GM18505 (cell line): Measurements from ENCODE around the gene UBR3.

ENCODE experiments used
- ATAC-seq: cut with Tn5 transposase; IDR thresholded peaks from one replicate; pipeline ENCODE4 v1.9.1; 2021; ENCODE audit not compliant: unreplicated experiment
- POLR2A ChIP-seq: IDR thresholded peaks from 4 replicates; pipeline ENCODE4 v1.6.1; 2011; ENCODE audit warnings: borderline replicate concordance; ENCODE audit not compliant: insufficient read depth, insufficient read length; ENCODE audit errors: extremely low read depth

UBR3 gene

DNA sequence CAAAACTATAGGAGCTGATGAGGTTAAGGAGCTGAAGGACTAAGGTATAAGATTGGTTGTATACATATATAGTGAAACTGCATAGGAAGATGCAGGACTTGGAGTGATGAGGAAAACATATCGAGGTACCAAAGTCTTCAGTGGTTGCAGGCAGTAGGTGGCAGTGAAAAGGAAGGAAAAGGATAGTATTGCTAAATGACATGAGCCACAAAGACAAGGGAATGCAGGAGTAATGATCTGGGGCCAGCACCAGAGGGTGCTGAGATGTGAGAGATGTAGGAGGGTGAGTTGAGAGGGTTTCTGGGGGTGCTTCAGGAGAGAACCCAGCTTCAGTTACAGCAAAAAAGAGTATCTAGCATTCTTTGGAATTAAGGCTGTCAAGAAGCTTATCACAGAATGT lies 178.4 kb downstream of the UBR3 start:
- no peak for TF ChIP-seq POLR2A
- ATAC-seq: no peak

DNA sequence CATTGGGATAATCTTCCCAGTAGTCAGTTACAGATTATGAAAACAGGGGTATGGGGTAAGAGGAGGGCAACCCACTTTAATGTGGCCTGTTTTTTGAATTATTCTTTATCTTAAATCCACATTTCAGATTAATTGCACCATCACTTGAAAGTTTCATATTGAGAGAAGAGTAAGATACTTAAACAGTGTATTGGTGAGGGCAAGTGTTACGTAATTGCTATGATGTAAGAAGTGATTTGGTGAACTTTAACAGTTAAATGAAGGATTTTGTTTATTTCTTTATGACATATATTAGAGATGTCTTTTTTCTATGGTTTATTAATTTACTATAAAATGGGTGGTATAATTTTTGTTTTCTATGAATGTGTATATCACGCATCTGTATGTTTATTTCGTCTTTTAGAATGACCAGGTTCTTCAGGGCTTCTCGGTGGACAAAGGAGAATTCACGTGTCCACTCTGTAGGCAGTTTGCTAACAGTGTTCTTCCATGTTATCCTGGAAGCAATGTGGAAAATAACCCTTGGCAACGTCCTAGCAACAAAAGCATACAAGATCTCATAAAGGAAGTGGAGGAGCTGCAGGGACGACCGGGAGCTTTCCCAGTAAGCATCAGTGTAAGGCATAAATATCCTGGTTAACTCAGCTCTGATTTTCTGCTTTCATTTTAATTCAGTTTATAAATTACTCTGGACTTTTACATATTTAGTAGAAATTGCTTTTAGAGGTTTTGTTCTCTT lies 179.5 kb downstream of the UBR3 start:
- no peak for ATAC-seq

DNA sequence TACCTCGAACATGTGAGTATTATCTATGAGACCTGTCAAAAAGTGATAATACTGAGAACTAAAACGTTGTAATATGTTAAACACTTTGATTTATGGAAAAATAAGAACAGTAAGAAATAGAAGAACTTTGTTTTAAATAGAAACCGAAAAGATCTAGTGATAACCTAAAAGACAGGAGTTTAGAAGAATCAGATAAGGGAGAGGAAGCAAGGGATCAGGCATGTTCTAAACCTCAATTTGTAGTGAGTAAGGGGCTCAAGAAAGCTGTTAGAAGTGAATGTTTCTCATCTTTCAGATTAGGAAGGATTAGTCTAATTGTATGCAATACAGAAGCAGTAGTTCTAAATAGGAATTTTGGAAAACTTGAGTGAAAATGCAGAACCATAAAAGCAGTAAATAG lies 182.0 kb downstream of the UBR3 start:
- ATAC-seq: no peak
- TF ChIP-seq POLR2A: no peak

More for the DNA sequence above, 179.5 kb downstream of the UBR3 start:
- TF ChIP-seq POLR2A: no peak

DNA sequence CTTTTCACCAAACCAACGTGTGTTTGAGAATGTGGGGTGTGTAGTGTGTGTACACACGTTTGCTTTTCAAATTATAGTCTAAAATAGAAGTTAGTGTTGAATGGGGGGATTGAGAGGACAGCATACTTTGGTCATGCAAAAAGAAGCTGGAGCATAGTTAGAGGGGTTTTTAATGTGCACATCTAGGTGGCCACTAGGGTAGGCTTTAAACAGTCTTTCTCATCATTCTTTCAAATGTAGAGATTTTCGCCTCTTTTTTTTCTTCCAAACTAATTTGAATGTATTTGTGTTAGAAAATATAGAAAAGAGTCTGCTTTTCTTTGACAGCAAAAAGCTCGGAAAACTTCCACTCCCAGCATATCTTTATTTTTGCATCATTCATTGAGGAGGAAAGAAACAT lies 185.5 kb downstream of the UBR3 start:
- ATAC-seq: no peak
- TF ChIP-seq POLR2A: no peak

DNA sequence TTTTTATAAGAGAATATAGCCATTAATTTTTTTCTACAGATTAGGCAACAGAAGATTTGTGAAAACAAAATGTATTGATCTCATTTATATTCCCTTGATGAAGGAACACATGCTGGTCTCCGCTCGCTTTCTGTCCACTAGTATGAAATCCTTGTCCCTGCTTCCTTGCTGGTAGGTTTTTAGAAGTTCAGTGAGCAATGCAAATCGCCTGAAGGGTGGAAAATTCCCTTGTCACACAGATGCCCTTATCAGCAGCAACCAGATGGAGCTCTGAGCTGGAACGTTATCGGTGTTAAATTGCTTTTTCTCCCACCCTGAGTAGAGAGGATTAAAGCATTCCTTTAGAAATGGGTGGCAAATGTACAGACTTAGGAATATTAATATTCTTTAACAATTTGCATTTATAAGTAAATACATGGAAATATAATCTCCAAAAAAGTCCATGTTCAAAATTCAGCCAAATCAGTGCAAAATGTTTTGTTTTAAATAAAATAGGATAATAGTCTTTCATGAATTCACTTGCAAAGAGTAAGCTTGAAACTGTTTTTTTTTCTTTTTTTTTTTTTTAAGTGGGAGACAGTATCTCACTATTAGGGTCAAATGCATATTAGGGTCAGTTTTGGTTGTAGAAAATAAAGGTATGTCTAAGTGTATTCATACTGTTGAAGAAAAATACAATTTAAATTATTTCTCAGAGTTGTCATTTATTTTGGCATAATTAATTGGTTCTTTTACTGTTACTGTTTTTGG lies 186.7 kb downstream of the UBR3 start:
- ATAC-seq: no peak
- no peak for TF ChIP-seq POLR2A

DNA sequence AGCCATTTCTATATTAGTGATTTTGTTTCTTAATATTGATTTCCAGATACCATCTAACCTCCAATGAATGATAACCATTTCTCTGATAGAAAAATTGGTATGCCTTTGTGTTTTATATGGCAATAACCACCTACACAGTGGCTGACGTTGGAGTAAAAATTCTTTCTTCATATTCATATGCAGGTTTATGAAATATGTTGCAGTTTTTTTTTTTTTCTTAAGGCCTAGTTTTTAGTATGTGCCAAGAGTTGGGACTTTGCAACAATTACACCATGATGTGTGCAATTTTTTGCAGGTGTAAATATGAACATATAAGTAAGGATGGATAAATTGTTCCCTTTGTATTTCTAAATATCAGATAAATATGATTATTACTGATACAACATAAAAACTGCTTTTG lies 187.5 kb downstream of the UBR3 start:
- ATAC-seq: no peak
- TF ChIP-seq POLR2A: no peak

DNA sequence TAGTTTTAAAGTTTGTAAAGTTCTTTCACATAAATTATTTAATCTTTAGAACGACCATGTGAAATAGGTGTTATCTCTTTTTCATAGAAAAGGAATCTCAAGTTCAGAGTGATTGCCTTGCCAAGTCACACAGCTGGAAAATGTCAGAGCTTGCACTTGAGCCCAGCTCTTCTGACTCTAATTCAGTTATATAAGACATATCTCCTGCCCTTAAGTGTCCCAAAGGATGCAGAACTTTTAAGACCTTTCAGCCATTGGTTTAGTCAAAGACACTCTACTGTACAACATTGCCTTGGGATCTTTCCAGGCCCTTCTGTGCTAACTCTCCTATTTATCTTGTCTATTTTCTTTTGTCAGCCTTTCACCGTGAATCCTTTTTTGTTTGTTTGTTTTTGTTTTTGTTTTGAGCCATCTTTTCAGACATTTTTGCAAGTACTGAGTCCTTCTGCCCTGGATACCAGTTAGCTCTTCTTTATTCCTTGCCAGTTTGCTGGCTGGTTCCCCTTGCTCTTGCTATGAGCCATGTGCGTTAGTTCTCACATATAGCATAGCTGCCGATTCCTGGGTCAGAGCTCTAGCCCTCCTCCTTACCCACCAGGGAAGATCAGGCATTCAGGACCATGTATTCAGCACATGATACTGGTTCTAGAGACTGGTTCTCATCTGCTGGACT lies 190.7 kb downstream of the UBR3 start:
- ATAC-seq: no peak
- TF ChIP-seq POLR2A: no peak

DNA sequence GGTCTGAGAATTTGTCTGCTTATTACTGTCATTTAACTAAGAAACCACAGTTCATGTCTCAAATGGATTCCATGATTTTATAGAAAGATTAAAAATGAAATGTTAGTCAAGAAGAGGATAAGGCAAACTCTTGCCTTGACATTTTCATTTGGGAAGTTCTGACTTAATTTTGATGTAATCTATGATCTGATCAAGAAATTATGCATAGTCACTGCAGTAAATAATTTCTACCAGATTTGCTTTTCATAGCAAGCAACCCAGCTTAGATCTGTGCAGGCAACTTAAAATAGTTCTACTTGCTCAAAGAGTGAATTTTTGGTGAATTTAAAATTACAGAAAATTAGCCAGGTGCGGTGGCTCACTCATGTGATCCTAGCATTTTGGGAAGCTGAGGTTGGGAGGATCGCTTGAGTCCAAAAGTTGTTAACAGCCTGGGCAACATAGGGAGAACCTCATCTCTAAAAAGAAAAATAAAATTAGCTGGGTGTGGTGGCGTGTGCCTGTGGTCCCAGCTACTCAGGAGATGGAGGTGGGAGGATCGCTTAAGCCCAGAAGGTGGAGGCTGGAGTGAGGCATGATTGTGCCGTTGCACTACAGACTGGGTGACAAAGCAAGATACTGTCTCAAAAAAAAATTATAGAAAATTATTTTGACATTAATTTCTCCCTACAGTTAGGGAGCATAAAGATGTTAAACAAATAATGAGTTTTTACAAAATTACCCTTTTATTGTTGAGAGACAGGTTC lies 192.0 kb downstream of the UBR3 start:
- no peak for ATAC-seq
- no peak for TF ChIP-seq POLR2A

DNA sequence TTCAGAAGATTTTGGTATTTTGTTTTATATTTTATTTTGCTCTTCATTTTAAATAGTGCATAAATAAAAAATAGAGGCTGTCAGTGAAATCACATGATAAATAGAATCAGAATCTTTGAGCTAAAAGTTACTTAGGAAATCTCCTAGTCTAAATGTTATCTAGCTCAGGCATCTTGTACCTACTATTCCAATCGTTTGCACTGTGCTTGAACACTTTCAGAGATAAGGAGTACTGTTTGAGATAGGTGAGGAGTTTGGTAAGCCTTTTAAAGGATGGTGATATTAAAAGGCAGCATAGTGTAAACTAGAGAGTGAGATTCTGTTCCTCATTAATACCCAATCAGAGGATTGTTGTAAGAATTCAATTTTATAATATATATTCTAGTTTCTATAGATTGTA lies 193.5 kb downstream of the UBR3 start:
- TF ChIP-seq POLR2A: no peak
- no peak for ATAC-seq

DNA sequence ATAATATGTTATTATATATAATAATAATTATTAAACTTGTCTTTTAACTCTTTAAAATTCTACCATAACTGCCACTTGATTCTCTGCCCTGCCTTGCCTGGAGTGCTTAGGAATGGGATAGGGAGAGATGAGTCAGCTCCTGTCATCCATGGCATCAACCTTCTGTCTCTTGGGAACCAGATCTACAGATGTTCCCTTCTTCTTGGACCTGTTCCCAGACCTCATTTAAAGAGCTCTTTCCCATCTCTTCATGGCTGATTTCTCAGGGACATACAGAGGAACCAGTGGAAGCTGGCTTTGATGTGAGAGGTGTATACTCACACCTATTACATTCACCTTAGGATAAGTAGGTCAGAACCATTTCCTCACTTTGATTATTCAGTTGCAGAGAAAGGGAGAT lies 195.4 kb downstream of the UBR3 start:
- ATAC-seq: no peak
- no peak for TF ChIP-seq POLR2A

DNA sequence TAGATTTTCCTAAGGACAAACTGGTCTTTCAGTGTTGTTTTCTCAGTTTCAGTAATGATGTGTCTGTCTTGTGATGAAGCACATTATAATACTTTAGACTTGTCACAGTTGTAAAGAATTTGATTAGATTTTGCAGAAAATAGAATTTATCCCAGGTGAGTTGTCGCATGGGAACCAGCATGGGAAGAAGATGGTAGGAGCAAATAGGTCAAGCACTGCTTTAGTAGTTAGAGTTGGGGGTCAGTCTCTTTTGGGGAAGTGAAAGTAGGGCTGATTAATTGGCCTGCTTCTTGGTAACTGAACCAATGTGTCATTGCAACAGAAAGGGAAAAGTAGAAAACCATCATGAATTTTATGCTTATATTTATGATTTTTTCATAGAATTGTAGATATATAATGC lies 197.5 kb downstream of the UBR3 start:
- TF ChIP-seq POLR2A: no peak

DNA sequence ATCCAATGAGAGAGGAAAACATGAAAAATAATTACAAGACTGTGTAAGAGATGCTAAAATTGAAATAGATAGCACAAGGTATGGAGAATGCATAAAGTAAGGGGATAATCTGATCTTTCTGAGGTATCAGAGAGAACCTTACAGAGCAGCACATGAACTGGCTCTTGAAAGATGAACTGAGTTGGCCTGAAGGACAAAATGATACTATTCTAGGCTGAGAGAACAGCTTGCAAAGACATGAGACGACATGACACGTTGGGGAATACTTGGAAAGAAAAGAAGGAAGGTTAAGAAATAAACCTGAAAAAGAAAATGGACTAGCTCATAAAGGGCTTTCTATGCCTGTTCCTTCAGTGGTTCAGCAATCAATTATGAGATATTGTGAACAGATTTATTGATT lies 198.0 kb downstream of the UBR3 start:
- TF ChIP-seq POLR2A: no peak
- ATAC-seq: no peak

More for the DNA sequence above, 197.5 kb downstream of the UBR3 start:
- peak; percentile 61 for ATAC-seq

DNA sequence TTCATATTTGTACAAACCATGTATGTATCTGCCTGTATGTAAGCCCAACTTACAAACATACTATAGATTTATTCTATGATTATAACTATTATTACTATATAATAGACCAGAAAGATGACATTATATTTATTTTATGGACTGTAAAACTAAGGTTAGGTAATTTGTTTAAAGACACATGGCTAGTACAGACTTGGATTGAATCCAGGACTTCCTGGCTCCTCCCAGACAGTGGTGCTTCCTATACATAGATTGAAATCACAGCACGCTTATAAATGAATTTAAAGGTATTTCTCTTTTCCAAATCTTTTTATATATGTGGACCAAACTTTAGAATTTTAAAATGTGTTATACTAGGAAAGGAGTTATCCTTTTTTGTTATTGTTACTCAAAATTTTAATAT lies 199.1 kb downstream of the UBR3 start:
- no peak for TF ChIP-seq POLR2A
- no peak for ATAC-seq

DNA sequence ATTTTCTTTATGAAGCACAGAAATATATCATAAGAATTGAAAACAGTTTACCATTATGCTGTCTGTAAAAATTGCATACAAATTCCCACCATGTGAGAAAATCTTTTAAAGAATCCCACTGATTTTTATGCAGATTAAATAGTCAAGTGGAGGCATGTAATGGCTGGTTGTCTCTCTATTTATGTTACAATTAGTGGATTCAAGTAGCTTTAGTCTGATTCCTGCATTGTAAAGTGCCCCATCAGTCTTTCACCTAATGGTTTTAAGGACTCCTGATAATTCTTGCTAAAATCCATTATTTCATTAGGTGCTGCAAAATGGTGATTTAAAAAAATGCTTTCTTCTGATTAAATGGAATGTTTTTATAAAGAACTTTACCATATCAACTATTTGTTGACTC lies 202.3 kb downstream of the UBR3 start:
- no peak for ATAC-seq
- no peak for TF ChIP-seq POLR2A

DNA sequence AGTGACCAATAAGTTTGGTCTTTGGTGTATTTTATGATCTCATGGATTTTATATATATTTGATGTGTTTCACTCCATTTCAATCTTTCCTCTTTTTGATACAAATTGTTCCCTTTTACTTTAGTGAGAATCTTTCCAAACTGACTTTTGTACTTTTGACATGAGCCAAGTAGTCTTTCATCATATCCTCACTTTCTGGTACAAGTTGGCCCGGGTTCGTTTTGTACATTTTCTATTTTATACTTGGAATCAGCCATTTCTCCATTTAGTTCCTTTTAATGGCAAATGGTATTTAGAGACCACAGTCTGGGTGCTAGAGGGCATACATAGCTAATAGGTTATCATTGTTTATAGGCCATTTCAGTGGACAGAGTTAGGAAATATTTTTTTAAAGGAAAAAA lies 202.8 kb downstream of the UBR3 start:
- ATAC-seq: no peak
- no peak for TF ChIP-seq POLR2A
